Hypothalamus (tissue), 51 donors: ENCODE measurements around the gene SCLT1.
A peak's percentile ranks its signal among the peaks of the same experiment; 100 is the strongest.

Source experiments
- DNase-seq, 51 donors: peaks; one replicate each; lab custom pipeline; 2025; lab: John Stamatoyannopoulos, UW

SCLT1 gene

DNA sequence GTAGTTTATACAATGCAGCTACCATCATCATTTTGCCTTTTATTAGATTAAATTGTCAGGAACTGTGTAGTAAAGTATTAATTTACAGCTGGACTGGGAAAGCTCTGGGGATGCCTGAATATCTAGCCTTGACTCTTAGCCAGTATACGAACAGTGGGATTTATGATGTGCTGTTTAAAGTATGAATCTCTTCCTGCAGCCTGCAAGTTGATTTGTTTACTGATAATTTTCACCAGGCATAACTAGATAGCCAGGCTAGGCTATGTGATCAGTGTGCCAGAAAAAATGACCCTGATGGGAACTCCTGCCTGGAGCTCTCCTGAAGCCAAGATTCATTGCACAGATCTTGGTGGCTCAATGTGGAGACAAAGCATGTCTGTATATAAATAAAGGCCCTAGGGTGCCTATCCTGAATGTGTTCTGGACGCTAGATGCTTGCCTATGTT, 119.2 kb downstream of the SCLT1 start:
- DNase-seq = no peak

DNA sequence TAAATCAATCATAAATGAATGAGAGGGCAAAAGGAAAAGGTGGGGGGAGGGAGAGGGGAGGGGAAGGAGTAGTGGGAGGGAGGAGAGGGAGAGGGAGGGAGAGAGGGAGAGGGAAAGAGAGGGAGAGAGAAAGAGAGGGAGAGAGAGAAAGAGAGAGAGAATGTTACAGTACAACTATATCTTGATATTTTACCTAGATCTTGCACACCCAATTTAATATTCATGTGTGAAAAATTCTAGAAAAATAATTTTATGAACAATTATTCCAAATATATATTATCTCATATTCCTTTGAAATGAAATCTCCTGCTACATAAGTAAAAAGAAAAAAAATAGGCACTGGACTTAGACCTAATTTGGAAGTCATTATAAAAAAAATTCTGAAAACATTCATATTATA, 120.0 kb downstream of the SCLT1 start:
- no peak for DNase-seq

DNA sequence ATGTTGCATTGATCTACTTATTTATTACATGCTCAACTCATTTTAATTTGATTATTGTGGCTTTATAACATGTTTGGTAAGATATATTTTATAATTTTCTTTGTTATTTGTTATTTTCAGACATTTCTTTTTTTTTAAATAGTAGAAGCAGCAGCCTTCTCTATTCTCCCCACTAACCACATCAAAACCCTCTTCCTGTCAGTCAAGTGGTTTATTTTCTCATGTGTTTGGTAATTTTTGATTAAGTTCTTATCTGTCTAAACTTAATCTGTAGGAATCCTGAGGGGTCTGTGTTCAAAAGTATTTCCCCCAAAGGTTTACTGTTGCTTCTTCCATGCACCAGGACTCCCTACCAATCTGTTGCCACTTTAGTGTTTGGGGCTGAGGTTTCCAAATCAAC, 131.9 kb downstream of the SCLT1 start:
- no peak for DNase-seq

DNA sequence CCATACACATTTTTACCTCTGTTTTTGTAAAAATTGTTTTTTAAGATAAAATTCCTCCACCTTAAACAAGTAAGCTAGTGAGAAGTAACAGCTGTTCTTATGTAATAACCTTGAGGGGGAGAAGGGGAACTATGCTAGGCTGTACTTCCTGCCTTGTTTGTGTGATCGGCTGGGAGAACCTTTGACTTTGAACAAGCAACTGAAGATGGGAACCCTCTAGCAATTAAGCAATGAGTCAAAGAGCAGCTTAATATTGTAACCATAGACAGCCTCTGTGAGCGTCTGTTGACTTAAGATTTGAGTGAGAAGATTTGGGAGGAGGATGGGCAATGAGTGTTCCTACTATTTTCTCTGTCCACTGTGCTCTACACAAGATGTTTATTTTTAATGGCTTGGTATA, 135.1 kb downstream of the SCLT1 start:
- no peak for DNase-seq

DNA sequence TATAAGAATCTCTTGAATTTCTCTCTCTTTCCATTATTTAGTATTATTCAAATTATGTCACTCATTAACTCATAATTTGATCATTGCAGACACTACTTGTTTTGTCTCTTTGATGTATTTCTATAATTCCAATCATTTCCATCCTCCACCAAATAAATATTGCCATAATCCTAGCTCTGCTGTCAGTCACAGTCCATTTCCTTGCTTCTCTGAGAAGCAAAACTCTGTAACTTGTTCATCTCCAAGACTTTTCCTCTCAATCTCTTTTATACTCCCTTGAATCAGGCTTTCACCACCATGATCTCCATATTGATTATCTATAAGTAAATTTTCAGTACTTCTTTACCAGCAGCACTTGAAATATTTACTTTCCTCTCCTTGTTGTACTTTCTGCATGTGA, 135.9 kb downstream of the SCLT1 start:
- no peak for DNase-seq

DNA sequence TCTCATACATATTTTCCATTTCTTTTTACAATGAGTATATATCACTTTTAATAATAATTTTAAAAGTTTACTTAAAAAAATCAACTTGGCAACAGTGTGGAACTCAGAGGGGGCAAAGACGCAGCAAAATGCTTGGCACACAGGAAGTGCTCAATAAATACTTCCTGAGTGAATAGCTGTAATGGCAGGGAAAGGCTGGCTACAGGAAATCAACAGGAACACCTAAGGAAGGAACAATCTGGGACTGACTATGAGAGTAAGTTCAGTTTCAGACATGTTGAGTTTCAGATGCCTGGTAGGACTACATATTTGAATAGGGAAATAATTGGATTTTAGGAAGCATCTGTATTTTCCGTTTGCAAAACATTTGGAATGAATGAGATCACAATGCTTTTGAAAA, 137.6 kb downstream of the SCLT1 start:
- no peak for DNase-seq

DNA sequence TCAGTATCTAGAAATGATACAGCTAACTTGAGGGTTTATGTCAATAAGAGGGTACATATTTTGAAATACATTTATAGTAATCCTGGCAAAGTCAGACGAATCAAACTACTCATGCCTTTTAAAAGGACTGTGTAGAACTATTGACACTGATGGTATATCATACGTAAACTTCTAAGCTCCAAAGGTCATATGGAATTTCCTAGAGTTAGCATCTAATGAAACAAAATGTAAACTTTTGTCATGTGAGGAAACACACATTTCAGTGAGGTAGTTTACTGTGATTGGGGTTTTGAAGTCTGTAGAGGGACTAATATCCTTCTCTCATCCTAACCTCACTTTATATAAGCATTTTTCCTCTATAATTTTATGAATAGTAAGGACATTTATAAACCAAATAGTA, 138.4 kb downstream of the SCLT1 start:
- DNase-seq = no peak

DNA sequence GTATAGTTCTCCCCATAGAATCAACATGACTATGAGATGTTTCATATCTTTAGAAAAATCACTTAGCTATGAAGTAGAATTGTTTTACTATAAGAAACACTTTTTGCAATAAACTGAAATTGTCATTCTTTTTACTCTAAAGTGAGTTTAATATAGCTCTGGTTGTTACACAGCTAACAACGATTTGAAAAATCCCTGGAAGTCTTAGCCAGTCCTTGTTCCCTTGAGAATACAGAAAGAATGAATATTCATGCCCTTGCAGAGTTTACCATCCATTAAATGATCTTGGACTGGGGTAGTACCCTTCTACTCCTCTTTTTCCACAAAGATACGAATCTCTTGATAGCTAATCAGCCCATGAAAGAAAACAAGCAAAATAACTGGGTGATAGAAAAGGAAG, 142.0 kb downstream of the SCLT1 start:
- no peak for DNase-seq

DNA sequence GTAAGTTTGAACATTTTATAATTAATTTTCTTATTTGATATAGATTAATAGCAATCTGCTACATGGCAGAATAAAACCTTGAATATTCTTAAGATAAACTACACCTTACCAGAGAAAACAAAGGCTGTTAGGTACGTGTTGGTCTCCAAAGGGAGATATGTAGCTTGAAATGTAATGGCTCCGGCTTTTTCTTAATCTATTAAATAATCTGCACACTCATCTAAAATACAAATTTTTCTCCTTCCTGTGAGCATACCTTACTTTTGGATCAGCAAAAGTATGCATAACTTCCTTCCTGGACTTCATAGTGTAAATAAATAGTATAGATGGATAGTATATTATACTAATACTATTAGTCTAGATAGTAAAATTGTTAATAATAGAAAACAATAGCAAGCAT, 142.5 kb downstream of the SCLT1 start:
- no peak for DNase-seq

DNA sequence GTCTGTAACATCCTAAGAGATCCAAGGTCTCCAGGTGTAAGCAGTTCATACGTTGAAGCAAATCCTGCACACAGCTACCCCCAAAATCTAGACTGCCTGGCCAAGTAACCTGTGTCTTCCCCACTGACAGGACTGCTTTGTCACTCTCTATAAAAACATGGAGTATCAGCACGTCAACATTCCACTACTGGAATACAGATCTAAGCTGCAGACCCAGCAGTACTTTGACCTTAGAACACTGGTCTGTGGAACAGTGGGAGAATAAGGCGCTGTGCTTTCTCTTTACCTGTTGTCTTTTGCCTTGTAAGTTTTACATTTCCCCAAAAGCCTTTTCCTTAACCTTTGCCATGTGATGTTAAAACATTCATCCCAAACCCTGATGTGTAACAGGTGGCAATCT, 146.4 kb downstream of the SCLT1 start:
- DNase-seq = no peak

DNA sequence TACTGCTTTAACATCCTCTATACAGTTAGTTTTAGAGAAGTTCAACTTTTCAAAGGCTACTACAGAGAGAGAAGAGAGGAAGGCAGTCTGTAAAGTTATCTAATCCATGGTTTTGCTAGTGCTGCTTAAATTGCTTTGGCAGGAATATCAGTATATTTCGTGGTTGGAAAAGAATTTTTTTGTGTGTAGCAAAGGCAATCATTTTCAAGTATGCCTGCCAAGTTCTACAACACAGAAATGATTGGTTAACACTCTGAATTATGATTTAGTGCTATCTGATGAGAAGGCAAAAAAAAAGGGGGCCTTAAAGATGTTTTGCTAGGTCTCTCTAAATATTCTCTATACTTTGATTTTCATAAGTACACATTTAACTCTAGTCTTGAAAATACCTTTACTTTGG, 150.7 kb downstream of the SCLT1 start:
- DNase-seq = no peak

DNA sequence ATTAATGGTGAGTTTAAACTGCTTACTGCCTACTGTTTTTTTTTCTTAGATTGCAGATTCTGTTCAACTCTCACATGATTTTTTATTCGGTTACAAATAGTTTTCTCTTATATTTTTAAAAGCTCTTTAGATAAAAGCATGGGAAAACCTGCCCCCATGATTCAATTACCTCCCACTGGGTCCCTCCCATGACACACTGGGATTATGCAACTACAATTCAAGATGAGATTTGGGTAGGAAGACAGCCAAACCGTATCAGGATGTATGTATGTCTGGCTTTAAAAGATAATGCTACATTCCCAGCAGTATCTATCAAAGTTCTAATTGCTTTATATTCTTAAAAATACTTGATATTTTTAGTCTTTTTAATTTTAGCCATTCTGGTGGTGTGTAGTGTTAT, 152.4 kb downstream of the SCLT1 start:
- DNase-seq = peak in 1 of 51 donors; percentile 16

DNA sequence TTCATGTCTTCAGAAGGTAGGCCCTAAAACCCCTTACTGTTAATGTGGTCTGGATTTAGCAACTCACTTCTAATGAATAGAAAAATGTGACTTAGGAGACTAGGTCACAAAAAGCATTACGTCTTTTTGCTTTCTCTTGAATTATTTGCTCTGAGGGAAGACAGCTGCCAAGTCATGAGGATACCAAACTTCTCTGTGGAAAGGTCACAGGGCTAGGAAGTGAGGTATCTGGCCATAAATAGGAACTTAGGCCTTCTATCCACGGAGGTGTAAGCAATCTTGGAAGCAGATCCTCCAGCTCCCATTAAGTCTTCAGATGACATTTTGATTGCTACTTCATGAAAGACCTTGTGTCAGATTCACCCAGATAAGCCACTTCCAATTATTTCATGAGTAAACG, 163.3 kb downstream of the SCLT1 start:
- DNase-seq = no peak

DNA sequence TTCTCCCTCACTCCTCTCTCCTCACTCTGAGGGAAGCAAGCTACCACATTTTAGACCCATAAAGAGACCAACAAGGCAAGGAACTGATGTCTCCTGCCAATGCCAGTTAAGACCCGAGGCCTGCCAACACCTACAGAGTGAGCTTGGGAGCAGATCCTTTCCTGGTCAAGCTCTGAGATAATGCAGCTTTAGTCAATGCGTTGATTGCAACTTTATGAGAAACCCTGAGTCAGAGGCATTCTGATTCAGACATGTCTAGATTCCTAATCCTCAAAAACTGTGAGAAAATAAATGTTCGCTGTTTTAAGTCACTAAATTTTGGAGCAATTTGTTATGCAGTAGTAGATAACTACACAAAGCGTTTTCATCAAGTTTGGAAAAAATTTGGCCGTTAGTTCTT, 168.4 kb downstream of the SCLT1 start:
- DNase-seq = no peak

DNA sequence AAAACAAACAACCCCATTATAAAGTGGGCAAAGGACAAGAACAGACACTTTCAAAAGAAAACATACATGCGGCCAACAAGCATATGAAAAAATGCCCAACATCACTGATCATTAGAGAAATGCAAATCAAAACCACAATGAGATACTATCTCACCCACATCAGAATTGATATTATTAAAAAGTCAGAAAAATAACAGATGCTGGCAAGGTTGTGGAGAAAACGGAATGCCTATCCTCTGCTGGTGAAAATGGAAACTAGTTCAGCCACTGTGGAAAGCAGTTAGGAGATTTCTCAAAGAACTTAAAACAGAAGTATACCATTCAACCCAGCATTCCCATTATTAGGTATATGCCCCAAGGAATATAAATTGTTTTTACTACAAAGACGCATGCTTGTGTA, 171.4 kb downstream of the SCLT1 start:
- no peak for DNase-seq

DNA sequence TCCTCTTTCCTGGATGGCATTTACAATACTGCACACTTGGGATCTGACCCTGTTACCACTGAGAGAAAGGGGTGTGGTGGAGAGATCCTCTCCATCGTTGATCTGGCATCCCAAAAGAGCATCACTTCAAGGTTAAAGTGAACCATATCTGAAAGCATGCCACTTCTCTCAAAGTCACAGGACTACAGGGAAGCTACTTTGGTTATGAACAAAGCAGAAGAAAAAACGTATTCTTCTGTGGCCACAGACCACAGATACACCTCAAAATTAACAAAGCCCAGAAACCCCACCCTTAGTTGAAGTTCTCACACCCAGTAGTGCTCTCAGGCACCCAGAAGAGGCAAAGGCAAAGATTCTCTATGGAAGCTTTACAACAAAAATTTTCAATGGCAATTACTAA, 175.6 kb downstream of the SCLT1 start:
- no peak for DNase-seq

DNA sequence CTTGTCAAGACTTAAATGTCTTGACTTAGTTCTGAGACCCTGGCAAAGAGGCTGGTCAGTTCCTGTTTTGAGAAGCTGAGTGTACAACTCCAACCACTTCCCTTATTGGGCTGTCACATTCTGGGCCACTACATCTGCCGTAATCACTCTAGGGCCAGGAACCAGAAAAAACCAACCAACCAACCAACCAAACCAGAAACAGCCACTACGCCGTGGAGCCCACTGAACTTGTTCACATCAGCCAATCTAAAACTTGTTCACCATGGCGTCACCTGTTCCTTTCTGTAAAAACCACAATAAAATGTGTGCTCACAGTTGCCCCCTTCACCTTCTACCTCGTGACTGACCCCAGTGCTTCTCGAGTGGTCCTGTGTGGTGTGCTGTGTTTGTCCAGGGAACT, 176.5 kb downstream of the SCLT1 start:
- peak in 21 of 51 donors; percentile 0 to 24 (median 5) for DNase-seq

DNA sequence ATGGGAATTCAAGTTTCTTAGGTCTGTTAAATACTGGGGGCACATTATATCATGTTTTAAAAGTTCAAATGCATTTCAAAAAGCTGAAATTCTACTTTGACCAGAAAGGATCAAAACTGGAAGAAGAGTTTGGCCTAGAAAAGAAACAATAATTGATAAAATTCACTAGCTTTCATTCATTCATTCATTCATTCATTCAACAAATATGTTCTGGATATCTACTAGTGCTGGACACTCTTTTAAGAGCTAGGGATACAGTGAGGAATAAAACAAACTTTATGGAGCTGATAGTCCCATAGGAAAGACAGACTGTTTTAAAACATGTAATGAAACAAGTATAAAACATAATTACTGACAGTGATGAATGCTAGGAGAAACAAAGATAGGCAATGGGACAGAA, 177.8 kb downstream of the SCLT1 start:
- DNase-seq = no peak

DNA sequence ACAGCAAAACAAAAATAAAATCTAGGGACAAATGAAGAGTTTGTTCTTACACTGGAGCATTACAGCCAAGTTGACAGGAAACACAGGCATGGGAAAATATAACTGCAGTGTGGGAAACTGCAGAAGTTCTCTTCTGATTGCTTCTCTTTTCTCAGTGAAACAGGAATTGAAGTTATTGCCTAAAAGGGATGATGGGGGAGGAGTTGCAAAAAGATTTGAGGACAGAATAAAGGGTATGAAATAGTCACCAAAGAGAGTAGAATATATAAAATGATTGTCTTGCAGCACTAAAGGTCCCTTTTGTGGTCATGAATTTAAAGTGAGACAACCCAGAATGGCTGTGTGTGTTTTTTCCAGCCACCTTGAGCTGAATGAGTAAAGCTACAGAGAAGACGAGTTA, 180.1 kb downstream of the SCLT1 start:
- no peak for DNase-seq

DNA sequence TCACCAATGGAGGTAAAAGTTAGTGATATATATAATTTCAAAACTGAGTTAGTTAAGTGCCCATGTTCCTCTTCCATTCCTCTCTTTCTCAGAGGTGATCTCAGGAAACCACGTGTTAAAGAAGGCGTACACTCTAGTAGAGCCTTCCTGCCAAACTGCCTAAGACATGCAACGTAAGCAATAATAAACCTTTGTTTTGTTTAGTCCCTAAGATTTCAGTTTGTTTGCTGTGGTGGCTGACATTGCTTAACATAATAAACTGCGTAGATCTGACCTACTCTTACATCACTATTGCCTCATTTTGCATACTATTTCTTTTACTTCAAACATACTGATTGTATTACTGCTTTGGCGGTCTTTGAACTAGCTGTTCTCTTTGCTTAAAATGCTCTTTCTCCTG, 184.6 kb downstream of the SCLT1 start:
- DNase-seq = no peak

DNA sequence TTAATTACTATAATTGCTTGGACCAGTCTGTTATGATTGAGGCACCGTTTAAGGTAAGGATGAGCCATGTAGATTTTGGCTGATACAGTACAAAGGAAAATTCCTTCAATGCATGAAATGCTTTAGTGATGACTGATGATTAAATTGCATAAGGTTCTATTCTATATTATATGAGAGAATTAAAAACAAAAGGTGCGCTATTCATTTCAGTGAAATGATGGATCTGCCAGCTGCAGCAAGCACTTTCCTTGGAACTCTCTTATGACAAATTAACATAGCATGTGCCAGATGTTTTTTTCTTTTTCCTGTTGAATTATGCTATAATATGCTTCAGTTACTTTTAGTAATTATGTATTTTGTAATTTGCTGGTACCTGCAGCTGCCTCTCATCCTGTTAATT, 185.4 kb downstream of the SCLT1 start:
- DNase-seq = no peak

DNA sequence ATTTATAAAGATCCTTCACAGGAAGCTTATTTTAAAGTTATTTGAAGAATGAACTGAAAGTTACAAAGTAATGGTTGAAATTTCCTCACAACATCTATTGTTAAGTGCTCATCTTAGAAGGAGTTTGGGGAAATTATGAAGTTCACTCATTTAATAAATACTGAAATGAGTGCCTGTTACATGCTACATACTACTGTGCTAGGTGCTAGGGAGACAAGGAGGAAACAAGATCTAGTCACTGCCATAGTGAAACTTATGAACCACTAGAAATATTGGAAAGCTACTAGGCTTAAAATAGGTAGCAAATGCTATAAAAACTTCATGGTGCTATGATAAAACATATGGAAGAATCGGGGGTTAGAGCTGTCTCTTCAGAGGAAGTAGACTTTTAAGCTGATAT, 186.8 kb downstream of the SCLT1 start:
- no peak for DNase-seq

DNA sequence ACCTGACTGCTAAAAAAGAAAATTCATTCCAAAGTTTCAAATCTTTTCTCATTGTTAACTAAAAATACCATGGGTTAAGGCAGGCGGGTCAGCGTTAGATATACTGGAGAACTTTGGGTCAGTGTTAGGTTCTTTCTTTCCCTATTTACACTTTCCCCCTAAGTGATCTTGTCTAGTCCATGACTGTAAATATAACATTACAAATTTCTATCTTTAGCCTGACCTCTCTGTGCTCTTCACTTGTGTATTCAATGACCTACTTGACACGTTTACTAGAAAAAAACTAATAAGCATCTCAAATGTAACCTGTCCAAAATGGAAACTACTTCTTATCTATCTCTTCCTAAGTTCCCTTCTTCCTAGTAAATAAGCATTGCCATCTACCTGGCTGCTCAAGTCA, 188.5 kb downstream of the SCLT1 start:
- DNase-seq = no peak

DNA sequence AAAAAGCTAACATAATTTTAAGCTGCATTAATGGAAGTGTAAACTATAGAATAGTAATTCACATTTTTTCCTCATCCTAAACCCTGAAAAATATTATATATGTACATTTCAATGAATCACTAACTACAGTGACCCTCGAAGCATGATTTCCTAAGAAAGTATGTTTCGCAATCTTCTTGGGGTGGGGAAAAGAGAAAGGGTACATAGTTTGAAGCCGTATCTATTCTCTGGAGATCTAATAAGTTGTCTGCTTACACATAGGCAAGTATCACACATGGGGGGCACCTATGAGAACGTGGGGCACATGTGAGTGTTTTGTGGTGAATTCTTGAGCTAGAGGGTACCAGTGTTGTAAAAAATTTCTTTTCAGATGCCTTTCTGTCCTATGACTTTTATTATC, 212.7 kb downstream of the SCLT1 start:
- DNase-seq = no peak
